GM18907 (cell line): ENCODE data around the gene SV2C.

Source experiments
- ATAC-seq: cut with Tn5 transposase; IDR thresholded peaks from one replicate; pipeline ENCODE4 v1.9.1; 2021; ENCODE audit warnings: mild to moderate bottlenecking, moderate library complexity; ENCODE audit not compliant: unreplicated experiment

The SV2C gene

DNA sequence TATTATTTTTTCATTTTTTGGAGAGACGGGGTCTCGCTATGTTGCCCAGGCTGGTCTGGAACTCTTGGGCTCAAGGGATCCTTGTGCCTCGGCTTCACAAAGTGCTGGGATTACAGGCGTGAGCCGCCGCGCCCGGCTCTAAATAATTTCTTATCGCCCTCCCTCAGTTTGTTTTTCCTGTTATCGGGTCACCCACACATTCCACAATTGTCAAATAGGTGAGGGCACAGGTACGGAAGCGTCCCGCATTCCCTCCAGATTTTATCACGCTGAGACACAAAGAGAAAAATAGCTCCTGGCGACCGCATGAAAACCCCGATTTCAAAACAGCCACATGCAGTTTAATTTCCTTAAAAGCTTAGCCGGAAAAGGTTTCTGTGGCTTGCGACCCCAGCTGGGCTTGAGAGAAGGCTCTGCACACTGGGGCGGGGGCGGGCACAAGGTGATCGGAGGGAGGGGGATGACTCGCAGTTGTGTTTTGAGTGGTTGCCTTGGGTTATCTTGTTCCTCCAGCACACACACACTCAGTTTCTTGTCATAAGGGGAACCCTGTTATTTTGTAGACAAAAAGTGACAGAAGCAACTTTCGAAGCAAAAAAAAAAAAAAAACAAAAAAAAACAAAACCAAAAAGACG, 319.2 kb downstream of the SV2C start:
- peak; percentile 42 for ATAC-seq

DNA sequence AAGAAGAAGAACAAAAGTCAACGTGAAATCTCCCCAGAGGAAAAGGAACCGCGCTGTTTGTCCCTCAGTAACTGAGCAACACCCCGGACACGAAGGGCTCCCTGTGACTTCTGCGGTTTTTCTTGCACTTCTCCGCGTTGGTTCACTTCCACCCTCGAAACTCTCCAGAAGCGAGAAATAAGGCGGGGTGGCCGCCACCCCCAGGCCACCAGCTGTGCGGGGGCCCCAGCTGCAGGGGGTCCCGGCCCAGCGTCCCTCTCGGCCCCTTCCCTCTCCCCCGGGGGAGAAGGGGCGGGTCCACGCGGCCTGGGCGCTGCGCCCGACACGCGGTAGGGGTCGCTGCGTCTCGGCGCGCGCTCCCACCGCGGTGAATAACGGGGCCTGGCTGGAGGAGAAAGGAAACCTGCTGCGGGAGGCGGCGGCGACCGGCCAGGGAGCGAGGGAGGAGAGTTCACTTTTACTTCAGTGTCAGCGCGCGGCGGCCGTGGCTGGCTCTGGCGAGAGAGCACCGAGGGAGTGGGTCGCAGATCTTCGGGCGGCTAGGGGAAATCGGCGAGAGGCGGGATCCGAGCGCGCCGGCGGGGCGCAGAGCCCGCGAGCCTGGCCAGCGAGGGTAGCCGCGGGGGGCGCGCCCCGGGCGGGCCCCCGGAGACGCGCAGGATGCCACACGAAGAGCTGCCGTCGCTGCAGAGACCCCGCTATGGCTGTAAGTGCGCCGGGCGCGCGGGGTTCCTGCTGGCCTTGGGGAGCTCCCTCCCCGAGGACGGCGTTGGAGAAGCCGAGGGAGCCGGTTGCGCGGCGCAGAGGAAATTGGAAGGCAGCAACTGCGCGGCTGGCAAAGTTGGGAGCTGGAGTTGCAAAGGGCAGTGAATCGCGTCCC, 319.9 kb downstream of the SV2C start, which contains the start of gene IQGAP2:
TSS of gene IQGAP2 (plus strand) at position 400 of the 880 bp plus-strand sequence. CDS start at position 661, 261 bp downstream.
- ATAC-seq, result peak; percentile 56
